Neural progenitor cell (in vitro differentiated cells): ENCODE data around the gene RAB3GAP2.

Source experiments
- EZH2 ChIP-seq: fragments of 200-600 bp; sonication (generic); IDR thresholded peaks from 2 replicates; pipeline ENCODE4 v1.6.1; 2017; ENCODE audit warnings: antibody characterized with exemption, mild to moderate bottlenecking, moderate library complexity
- EZH2phosphoT487 ChIP-seq: fragments of 200-600 bp; sonication (generic); IDR thresholded peaks from 2 replicates; pipeline ENCODE4 v1.6.1; 2017; ENCODE audit warnings: antibody characterized with exemption
- TF ChIP-seq, protein P1 (sequence below): fragments of 200-600 bp; sonication (generic); IDR thresholded peaks from 2 replicates; pipeline ENCODE4 v1.5.1; 2017; ENCODE audit warnings: antibody characterized with exemption, mild to moderate bottlenecking

DNA sequence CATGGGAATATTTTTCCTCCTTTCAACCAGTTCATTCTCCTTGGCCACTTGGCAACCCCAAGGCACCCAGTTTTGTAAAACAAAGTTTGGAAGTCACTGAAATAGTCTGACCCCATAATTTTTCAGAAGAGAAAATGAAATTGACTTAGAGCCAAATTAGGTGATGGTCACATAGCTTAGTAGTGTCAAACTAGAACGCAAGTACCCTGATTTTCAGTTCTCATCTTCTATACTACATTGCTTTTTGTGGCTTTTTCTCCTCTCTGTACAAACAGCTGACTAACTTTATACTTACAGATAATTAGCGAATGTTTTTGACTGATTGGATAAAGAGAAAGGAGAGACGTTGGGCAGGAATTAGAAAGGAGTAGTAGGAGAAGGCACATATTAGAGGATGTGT is 145.2 kb downstream of the RAB3GAP2 start:
- TF ChIP-seq, protein P1, sequence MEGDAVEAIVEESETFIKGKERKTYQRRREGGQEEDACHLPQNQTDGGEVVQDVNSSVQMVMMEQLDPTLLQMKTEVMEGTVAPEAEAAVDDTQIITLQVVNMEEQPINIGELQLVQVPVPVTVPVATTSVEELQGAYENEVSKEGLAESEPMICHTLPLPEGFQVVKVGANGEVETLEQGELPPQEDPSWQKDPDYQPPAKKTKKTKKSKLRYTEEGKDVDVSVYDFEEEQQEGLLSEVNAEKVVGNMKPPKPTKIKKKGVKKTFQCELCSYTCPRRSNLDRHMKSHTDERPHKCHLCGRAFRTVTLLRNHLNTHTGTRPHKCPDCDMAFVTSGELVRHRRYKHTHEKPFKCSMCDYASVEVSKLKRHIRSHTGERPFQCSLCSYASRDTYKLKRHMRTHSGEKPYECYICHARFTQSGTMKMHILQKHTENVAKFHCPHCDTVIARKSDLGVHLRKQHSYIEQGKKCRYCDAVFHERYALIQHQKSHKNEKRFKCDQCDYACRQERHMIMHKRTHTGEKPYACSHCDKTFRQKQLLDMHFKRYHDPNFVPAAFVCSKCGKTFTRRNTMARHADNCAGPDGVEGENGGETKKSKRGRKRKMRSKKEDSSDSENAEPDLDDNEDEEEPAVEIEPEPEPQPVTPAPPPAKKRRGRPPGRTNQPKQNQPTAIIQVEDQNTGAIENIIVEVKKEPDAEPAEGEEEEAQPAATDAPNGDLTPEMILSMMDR: no peak
- no peak for TF ChIP-seq EZH2
- TF ChIP-seq EZH2phosphoT487: no peak
